Calu3 (cell line): ENCODE measurements around the gene SH3D21. TPM values are rescaled to one million over a fixed set of nuclear protein-coding genes. Genes with fewer than 3 reads are reported as not detected.

ENCODE experiments used
- BruUV-seq: library from RNA; stranded (reverse); fragments of 400-500 nt; replicated peaks from 2 replicates; lab custom pipeline; 2021; lab: Mats Ljungman, UMichigan
- CTCF ChIA-PET: fragments of 300-600 bp; sonication (Branson Sonifier 250); formaldehyde crosslinking; loops from one replicate; lab custom pipeline; 2022; ENCODE audit warnings: antibody characterized with exemption; lab: Charles Lee
- DNase-seq: peaks from one replicate; pipeline ENCODE4 v3.0.0; 2022
- H3K27ac Mint-ChIP-seq: one replicate; pipeline ENCODE4 v1.8.0; 2022; ENCODE audit warnings: mixed read lengths; ENCODE audit not compliant: unreplicated experiment
- H3K27me3 Mint-ChIP-seq: one replicate; pipeline ENCODE4 v1.8.0; 2022; ENCODE audit warnings: mixed read lengths; ENCODE audit not compliant: unreplicated experiment
- H3K36me3 Mint-ChIP-seq: one replicate; pipeline ENCODE4 v1.8.0; 2022; ENCODE audit warnings: mild to moderate bottlenecking, moderate library complexity, mixed read lengths; ENCODE audit not compliant: insufficient read depth, unreplicated experiment
- H3K4me1 Mint-ChIP-seq: one replicate; pipeline ENCODE4 v1.8.0; 2022; ENCODE audit warnings: mild to moderate bottlenecking, low read depth, mixed read lengths; ENCODE audit not compliant: unreplicated experiment
- H3K4me3 Mint-ChIP-seq: one replicate; pipeline ENCODE4 v1.8.0; 2022; ENCODE audit warnings: mild to moderate bottlenecking, low read depth, moderate library complexity, mixed read lengths; ENCODE audit not compliant: unreplicated experiment
- H3K9me3 Mint-ChIP-seq: one replicate; pipeline ENCODE4 v1.8.0; 2022; ENCODE audit warnings: low read depth, mixed read lengths; ENCODE audit not compliant: unreplicated experiment
- intact Hi-C: fragments of 100-400 bp; cut with micrococcal nuclease; formaldehyde crosslinking; loops from one replicate; pipeline ENCODE4 v1.10.0; 2022; ENCODE audit not compliant: unreplicated experiment
- total RNA-seq: library from RNA; stranded (reverse); gene quantifications from 2 replicates; pipeline ENCODE4 v1.2.3, GENCODE V29; 2022
- TF ChIP-seq, protein P1 (sequence below): fragments of 200-600 bp; IDR thresholded peaks from one replicate; pipeline ENCODE4 v1.8.0; 2022; ENCODE audit warnings: antibody characterized with exemption; ENCODE audit not compliant: unreplicated experiment

Gene SH3D21
- total RNA-seq, 1 experiment from 2014 or later, result 12.1 TPM

DNA sequence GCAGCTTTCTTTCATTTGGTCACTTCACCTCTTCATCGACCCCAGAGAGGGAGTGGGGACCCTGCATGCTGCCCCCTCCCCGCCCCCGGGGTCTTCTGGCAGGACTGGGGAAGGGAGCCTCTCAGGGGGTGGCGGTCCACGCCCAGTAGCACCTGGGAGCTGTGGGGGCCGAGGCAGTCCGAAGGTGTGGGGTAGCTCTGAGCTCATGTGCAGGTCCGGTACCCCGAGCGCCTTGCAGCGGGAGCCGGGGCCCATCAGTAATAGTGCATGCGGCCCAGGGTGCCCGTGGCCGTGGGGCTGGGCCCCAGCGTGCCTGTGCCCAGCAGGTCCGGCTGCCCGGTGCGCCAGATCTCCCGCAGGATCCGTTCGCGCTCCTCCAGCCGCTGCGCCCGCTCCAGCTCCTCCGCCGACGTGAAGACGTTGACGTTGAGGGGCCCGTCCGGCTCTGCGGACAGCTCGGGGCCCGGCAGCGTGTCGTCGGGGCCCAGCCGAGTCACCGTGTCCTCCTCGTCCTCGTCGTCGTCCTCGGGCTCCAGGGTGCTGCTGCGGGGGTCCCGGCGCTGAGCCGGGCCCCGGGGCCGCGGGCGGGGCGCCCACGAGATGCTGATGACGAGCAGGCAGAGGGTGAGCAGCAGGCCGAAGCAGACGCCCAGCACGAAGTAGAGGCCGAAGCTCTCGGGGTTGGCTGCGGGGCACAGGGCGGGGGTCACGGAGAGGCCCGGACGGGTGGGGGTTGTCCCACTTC lies 16.0 kb downstream of the SH3D21 start:
- Mint-ChIP-seq H3K27me3 (no peaks in the 10 kb centered on the region), H3K4me1 (peaks cover 14% of the 10 kb centered on the region), H3K4me3 (peak overlapping the region; percentile 76), H3K9me3 (no peaks in the 10 kb centered on the region), H3K36me3 (peaks cover 51% of the 10 kb centered on the region), H3K27ac (peak overlapping the region; percentile 42)
- CTCF ChIA-PET, result no interaction called here
- intact Hi-C loops, result no loop called here
- TF ChIP-seq, protein P1, sequence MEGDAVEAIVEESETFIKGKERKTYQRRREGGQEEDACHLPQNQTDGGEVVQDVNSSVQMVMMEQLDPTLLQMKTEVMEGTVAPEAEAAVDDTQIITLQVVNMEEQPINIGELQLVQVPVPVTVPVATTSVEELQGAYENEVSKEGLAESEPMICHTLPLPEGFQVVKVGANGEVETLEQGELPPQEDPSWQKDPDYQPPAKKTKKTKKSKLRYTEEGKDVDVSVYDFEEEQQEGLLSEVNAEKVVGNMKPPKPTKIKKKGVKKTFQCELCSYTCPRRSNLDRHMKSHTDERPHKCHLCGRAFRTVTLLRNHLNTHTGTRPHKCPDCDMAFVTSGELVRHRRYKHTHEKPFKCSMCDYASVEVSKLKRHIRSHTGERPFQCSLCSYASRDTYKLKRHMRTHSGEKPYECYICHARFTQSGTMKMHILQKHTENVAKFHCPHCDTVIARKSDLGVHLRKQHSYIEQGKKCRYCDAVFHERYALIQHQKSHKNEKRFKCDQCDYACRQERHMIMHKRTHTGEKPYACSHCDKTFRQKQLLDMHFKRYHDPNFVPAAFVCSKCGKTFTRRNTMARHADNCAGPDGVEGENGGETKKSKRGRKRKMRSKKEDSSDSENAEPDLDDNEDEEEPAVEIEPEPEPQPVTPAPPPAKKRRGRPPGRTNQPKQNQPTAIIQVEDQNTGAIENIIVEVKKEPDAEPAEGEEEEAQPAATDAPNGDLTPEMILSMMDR, result no peak
- BruUV-seq, result no TSS peak
- DNase-seq, result no peak

DNA sequence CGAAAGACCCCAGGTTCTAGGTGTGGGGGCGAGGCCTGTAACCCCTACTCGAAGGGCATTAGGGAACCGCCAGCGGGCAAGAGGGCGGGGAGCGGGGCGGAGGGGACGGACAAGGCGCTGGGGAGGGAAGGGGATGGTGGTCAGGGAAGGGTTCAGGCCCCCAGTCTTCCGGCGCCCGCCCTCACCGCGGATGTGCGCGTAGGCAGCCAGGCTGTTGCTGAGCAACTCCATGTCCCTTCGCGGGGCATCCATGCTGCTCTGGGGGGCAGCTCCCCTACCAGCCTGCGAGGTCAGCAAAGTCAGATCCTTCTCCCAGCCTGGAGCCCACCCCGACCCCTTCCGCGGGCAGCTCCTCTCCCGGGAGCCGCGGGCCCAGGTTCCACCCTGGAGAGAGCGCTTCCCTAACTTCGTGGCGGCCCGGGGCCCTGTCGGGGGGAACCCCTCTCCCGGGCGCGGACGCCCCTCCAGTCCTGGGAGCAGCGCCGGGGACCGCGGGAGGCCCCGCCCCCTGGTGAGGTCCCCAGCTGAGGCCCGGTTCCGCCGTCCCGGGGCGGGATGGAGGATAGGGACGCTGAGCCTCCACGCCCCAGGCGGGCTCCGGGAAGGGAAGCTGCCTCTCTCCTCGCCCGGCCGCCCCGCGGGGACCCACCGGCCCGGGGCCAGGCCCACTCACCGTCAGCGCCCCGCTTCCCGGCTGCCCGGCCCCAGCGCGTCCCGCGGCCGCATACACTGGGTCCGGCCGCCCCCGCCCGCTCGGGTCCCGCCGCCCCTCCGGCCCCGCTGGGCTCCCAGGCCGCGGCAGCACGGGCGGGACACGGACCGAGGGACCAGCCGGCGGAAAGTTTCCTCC lies 16.8 kb downstream of the SH3D21 start:
- no peaks in the 10 kb centered on the region for H3K27me3 Mint-ChIP-seq
- peaks cover 51% of the 10 kb centered on the region for H3K36me3 Mint-ChIP-seq
- H3K4me1 Mint-ChIP-seq, result peaks cover 14% of the 10 kb centered on the region
- no peaks in the 10 kb centered on the region for H3K9me3 Mint-ChIP-seq
- intact Hi-C loops, result no loop called here
- CTCF ChIA-PET, result interaction anchor here (1.6 kb wide), 3 partner anchors 20 to 46 kb away, joined by 6 to 12 read pairs (median 8); no protein-coding TSS in a partner anchor
- TF ChIP-seq, protein P1, result no peak
- H3K4me3 Mint-ChIP-seq, result peak overlapping the region; percentile 76
- DNase-seq, result peak; percentile 29
- no peak overlapping the region for H3K27ac Mint-ChIP-seq
- BruUV-seq, result no TSS peak

DNA sequence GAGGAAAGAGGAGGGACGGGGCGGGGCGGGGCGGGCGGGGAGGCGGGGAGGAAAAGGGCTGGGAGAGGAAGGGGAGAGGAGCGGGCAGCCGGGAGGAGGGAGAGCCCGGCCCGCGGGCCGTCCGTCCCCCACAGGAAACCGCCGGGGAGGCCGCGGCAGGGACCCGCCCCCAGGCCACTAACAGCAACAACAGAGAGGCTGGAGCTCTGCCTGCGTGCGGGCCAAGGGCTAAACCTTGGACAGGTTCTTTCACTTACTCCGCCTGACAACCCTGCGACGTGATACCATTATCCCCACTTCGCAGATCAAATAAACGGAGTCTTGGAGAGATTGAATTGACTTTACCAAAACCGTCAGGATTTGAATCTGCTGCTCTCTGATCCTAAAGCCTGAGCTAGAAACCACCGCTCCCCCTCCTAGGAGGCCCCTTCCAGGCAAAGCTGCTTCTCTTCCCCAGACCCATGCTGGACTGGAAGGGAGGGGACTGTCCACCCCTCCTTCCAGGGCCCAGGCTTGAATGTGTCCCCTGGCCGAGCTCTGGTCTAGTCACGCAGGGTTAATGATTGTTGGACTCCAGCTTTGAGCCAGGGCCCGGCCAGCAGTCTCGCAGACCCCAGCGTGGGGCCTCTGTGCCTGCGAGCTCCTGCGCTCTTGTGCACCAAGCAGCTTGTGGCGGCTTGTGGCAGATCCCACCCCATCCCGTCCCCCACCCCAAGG lies 17.6 kb downstream of the SH3D21 start, which contains the start of gene EVA1B:
EVA1B (minus strand) TSS at position 10 of the 717 bp plus-strand sequence. CDS start 608 bp downstream, outside the sequence.
- CTCF ChIA-PET, result interaction anchor here (0.8 to 1.6 kb wide), 4 partner anchors 19 to 63 kb away, joined by 3 to 12 read pairs (median 7); no protein-coding TSS in a partner anchor

More for the DNA sequence above, 17.6 kb downstream of the SH3D21 start, which contains the start of gene EVA1B:
- H3K9me3 Mint-ChIP-seq, result no peaks in the 10 kb centered on the region
- H3K36me3 Mint-ChIP-seq, result peaks cover 51% of the 10 kb centered on the region
- peak within 1 kb of the TSS; percentile 76 for H3K4me3 Mint-ChIP-seq
- H3K4me1 Mint-ChIP-seq, result peaks cover 14% of the 10 kb centered on the region
- DNase-seq, result peak; percentile 73
- intact Hi-C loops, result no loop called here
- no peaks in the 10 kb centered on the region for H3K27me3 Mint-ChIP-seq
- TF ChIP-seq, protein P1, result no peak
- peak within 1 kb of the TSS; percentile 68 for H3K27ac Mint-ChIP-seq
- BruUV-seq, result no TSS peak
